PC-9 (cell line): ENCODE results near the gene KLK5. TPM values are rescaled to one million over a fixed set of nuclear protein-coding genes. Genes with fewer than 3 reads are reported as not detected.

Source experiments
- BruUV-seq: library from RNA; stranded (reverse); fragments of 400-500 nt; replicated peaks from 2 replicates; lab custom pipeline; 2021; lab: Mats Ljungman, UMichigan
- CTCF ChIA-PET: fragments of 300-600 bp; sonication (Branson Sonifier 250); formaldehyde crosslinking; loops from one replicate; lab custom pipeline; 2022; ENCODE audit warnings: antibody characterized with exemption; lab: Charles Lee
- POLR2A ChIA-PET: fragments of 300-600 bp; sonication (Branson Sonifier 250); formaldehyde crosslinking; loops from one replicate; lab custom pipeline; 2022; ENCODE audit warnings: antibody characterized with exemption; ENCODE audit not compliant: unreplicated experiment; lab: Charles Lee
- DNase-seq, 2 experiments: peaks; one replicate each; pipeline versions ENCODE4 v3.0.0 to v3.0.0-alpha.2; 2015 to 2022; ENCODE audit warnings: mixed read lengths in 1 of 2
- H2AFZ ChIP-seq: fragments of 200-600 bp; sonication (generic); 2 replicates; pipeline ENCODE4 v1.8.1; 2017; ENCODE audit warnings: antibody characterized with exemption
- H3F3A ChIP-seq: fragments of 200-600 bp; sonication (generic); 2 replicates; pipeline ENCODE4 v1.8.1; 2017; ENCODE audit warnings: antibody characterized with exemption, mild to moderate bottlenecking, low read depth; ENCODE audit not compliant: insufficient read depth
- H3K27ac ChIP-seq: fragments of 200-600 bp; sonication (generic); 2 replicates; pipeline ENCODE4 v1.6.1; 2016; ENCODE audit warnings: mixed run types
- H3K27me3 ChIP-seq: fragments of 200-600 bp; sonication (generic); 2 replicates; pipeline ENCODE4 v1.6.1; 2016; ENCODE audit warnings: low read depth, mixed run types; ENCODE audit not compliant: insufficient read depth
- H3K36me3 ChIP-seq: fragments of 200-600 bp; sonication (generic); 2 replicates; pipeline ENCODE4 v1.6.1; 2016; ENCODE audit warnings: low read depth, mixed run types
- H3K4me1 ChIP-seq: fragments of 200-600 bp; sonication (generic); replicated peaks from 2 replicates; pipeline ENCODE4 v1.6.1; 2016; ENCODE audit warnings: mixed run types; ENCODE audit not compliant: insufficient read depth
- H3K4me2 ChIP-seq: fragments of 200-600 bp; sonication (generic); 2 replicates; pipeline ENCODE4 v1.6.1; 2017; ENCODE audit warnings: mixed run types
- H3K4me3 ChIP-seq: fragments of 200-600 bp; sonication (generic); 2 replicates; pipeline ENCODE4 v1.6.1; 2016; ENCODE audit warnings: mixed run types
- H3K79me2 ChIP-seq: fragments of 200-600 bp; sonication (generic); 2 replicates; pipeline ENCODE4 v1.6.1; 2017; ENCODE audit warnings: low read depth, mixed run types
- H3K9me2 ChIP-seq: fragments of 200-600 bp; sonication (generic); 2 replicates; pipeline ENCODE4 v1.8.1; 2017; ENCODE audit warnings: mild to moderate bottlenecking; ENCODE audit not compliant: insufficient read depth
- H3K9me3 ChIP-seq: fragments of 200-600 bp; sonication (generic); 2 replicates; pipeline ENCODE4 v1.8.1; 2016; ENCODE audit warnings: low read depth; ENCODE audit not compliant: insufficient read depth
- H4K20me1 ChIP-seq: fragments of 200-600 bp; sonication (generic); 2 replicates; pipeline ENCODE4 v1.8.1; 2017; ENCODE audit not compliant: insufficient read depth
- EZH2 ChIP-seq: fragments of 200-600 bp; sonication (generic); IDR thresholded peaks from 2 replicates; pipeline ENCODE4 v1.8.0; 2017; ENCODE audit warnings: antibody characterized with exemption, low read depth
- intact Hi-C: fragments of 100-400 bp; cut with micrococcal nuclease; formaldehyde crosslinking; loops from one replicate; pipeline ENCODE4 v1.10.0; 2022; ENCODE audit not compliant: unreplicated experiment
- total RNA-seq: library from RNA; stranded (reverse); gene quantifications from 2 replicates; pipeline ENCODE4 v1.2.3, GENCODE V29; 2021
- TF ChIP-seq, protein P1 (sequence below): fragments of 200-600 bp; sonication (generic); conservative IDR thresholded peaks from 2 replicates; pipeline ENCODE4 v1.6.1; 2017; ENCODE audit warnings: mixed run types, antibody characterized with exemption, mild to moderate bottlenecking, moderate library complexity

KLK5 gene
- total RNA-seq, 1 experiment from 2014 or later: 405 TPM

DNA sequence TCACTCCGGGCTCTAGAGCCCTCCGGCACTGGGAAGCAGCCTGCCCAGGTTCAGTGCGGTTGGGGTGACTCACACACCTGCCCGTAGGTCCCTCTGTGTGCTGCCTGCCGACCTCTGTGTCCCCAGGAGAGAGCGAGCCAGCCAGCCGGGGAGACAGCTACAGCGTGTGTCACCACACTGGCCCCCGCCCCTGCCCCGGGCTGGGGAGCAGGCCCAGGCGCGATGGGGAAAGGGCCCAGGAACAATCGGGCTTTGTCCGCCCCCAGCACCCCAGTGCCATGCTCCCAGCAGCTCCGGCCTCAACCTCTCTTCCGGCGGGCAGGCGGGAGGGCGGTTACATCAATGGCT lies 16.5 kb upstream of the KLK5 start, which contains the start of gene KLK6:
KLK6 (minus strand) TSS at position 179 of the 348 bp plus-strand sequence. CDS start 1,487 bp downstream, outside the sequence.
- H4K20me1 ChIP-seq: no peaks in the 10 kb centered on the region
- H3K9me2 ChIP-seq: no peaks in the 10 kb centered on the region
- peak within 1 kb of the TSS; percentile 92 for H3K27ac ChIP-seq
- TF ChIP-seq, protein P1, sequence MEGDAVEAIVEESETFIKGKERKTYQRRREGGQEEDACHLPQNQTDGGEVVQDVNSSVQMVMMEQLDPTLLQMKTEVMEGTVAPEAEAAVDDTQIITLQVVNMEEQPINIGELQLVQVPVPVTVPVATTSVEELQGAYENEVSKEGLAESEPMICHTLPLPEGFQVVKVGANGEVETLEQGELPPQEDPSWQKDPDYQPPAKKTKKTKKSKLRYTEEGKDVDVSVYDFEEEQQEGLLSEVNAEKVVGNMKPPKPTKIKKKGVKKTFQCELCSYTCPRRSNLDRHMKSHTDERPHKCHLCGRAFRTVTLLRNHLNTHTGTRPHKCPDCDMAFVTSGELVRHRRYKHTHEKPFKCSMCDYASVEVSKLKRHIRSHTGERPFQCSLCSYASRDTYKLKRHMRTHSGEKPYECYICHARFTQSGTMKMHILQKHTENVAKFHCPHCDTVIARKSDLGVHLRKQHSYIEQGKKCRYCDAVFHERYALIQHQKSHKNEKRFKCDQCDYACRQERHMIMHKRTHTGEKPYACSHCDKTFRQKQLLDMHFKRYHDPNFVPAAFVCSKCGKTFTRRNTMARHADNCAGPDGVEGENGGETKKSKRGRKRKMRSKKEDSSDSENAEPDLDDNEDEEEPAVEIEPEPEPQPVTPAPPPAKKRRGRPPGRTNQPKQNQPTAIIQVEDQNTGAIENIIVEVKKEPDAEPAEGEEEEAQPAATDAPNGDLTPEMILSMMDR: no peak
- TF ChIP-seq EZH2: no peak
- peaks cover 64% of the 10 kb centered on the region for H3F3A ChIP-seq
- peak within 1 kb of the TSS; percentile 37; the same call in 1 of the 2 replicates for H2AFZ ChIP-seq
- H3K79me2 ChIP-seq: peaks cover 53% of the 10 kb centered on the region
- H3K4me2 ChIP-seq: peak within 1 kb of the TSS; percentile 89
- CTCF ChIA-PET: interaction anchor here (0.6 kb wide), 1 partner anchor 13 kb away, joined by 5 read pairs; no protein-coding TSS in a partner anchor
- H3K36me3 ChIP-seq: peaks cover 18% of the 10 kb centered on the region
- peaks cover 79% of the 10 kb centered on the region for H3K4me1 ChIP-seq
- POLR2A ChIA-PET: interaction anchor here (0.5 to 2.2 kb wide), 6 partner anchors 13 to 370 kb away, joined by 3 to 15 read pairs (median 6); partner anchors contain the start of gene KLK8
- no peaks in the 10 kb centered on the region for H3K9me3 ChIP-seq
- H3K27me3 ChIP-seq: no peaks in the 10 kb centered on the region
- intact Hi-C loops: loop anchor here (1.0 to 2.0 kb wide), 5 partner anchors 23 to 127 kb away; partner anchors contain the start of gene KLK8
- no TSS peak for BruUV-seq
- peak; percentile 97 to 99 for DNase-seq
- peak within 1 kb of the TSS; percentile 76 for H3K4me3 ChIP-seq

DNA sequence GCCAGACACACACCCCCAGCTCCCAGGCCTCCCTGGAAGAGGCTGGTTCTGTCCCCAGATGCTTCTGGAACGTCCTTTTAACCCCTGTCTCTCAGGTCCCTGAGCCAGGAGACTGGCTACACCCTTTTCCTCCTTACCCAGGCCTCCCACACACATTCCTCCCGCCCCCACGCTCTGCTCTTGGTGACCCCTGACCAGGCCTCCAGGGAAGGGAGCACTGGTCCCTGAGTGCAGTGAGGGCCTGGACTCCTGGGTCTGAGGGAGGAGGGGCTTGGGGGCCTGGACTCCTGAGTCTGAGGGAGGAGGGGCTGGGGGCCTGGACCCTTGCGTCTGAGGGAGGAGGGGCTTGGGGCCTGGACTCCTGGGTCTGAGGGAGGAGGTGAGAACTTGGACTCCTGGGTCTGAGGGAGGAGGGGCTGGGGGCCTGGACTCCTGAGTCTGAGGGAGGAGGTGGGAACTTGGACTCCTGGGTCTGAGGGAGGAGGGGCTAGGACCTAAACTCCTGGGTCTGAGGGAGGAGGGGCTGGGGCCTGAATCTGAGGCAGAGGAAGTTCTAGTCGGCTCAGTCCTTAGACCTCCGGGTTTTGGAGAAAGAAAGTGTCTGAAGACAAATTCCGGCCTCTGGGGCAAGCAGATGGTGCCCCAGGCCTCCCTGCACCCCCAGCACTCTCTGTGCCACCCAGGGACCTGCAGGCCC lies 16.0 kb upstream of the KLK5 start:
- Histone ChIP-seq H3K27ac (peak overlapping the region; percentile 92), H3K4me1 (peaks cover 74% of the 10 kb centered on the region), H3K4me2 (peak overlapping the region; percentile 89), H4K20me1 (no peaks in the 10 kb centered on the region; the same call in 1 of the 2 replicates), H3K9me2 (no peaks in the 10 kb centered on the region), H3K36me3 (peaks cover 23% of the 10 kb centered on the region), H2AFZ (peak overlapping the region; percentile 37; the same call in 1 of the 2 replicates), H3F3A (peaks cover 63% of the 10 kb centered on the region), H3K79me2 (peaks cover 58% of the 10 kb centered on the region), H3K4me3 (peak overlapping the region; percentile 76), H3K9me3 (no peaks in the 10 kb centered on the region), H3K27me3 (no peaks in the 10 kb centered on the region)
- peak; percentile 78 to 80 for DNase-seq
- no TSS peak for BruUV-seq
- intact Hi-C loops: loop anchor here (1.0 to 2.0 kb wide), 6 partner anchors 16 to 128 kb away; partner anchors contain the start of genes KLK5 and KLK8
- ChIA-PET CTCF (interaction anchor here (0.6 kb wide), 1 partner anchor 14 kb away, joined by 5 read pairs; no protein-coding TSS in a partner anchor), POLR2A (interaction anchor here (0.5 to 2.2 kb wide), 6 partner anchors 14 to 48 kb away, joined by 3 to 22 read pairs (median 8); partner anchors contain the start of gene KLK8)
- TF ChIP-seq EZH2: no peak
- TF ChIP-seq, protein P1: no peak

DNA sequence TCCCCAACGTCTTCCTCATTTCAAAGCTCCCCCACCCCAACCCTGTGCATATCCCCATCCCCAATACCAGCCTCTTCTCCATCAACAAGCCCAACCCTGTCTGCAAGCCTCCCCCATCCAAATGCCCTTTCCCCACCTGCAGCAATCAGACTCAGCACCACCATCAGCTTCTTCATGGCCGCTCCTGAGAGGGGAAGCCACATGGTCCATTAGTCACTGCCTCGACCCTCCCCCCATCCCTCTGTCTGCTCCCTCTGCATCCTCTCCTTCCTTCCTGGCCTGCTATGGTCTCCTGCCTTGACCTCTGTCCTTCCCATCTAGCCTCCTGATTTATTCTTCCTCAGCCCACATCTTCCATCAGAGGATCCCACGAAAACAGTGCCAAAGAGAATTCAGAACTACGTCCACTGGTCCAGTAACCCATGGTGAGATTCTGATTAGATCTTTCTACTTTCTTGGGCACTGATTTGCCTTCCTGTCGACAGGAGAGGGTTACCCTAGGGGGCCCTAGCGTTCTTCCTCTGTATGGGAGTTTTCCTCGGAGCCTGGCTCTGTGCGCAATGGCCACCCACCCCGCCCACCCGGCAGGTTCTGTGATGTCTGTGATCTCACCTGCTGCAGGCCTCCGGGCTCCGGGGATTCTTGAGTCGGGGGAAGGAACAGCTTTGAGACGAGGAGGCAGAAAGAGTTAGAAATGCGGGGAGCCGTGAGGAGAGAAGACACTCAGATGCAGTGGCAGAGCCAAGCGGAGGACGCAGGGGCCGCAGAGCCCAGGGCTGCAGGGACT lies 15.3 kb upstream of the KLK5 start:
- Histone ChIP-seq H3K9me3 (no peaks in the 10 kb centered on the region), H3K4me2 (peak overlapping the region; percentile 89), H4K20me1 (peaks cover 4% of the 10 kb centered on the region; the same call in 1 of the 2 replicates), H3F3A (peaks cover 63% of the 10 kb centered on the region), H3K4me3 (peak overlapping the region; percentile 76), H3K27me3 (no peaks in the 10 kb centered on the region), H3K4me1 (peaks cover 67% of the 10 kb centered on the region), H3K36me3 (peaks cover 30% of the 10 kb centered on the region), H3K27ac (peak overlapping the region; percentile 92), H3K79me2 (peaks cover 62% of the 10 kb centered on the region), H3K9me2 (no peaks in the 10 kb centered on the region), H2AFZ (peak overlapping the region; percentile 37)
- CTCF ChIA-PET: interaction anchor here (0.5 to 1.1 kb wide), 3 partner anchors 48 to 240 kb away, joined by 3 read pairs; no protein-coding TSS in a partner anchor
- BruUV-seq: TSS peak; percentile 9
- peak; percentile 47 to 70 for DNase-seq
- TF ChIP-seq EZH2: no peak
- TF ChIP-seq, protein P1: peak; percentile 52; the same call in 1 of the 2 replicates
- POLR2A ChIA-PET: interaction anchor here (0.5 to 2.2 kb wide), 7 partner anchors 15 to 44 kb away, joined by 3 to 34 read pairs (median 12); partner anchors contain the start of gene KLK8
- intact Hi-C loops: loop anchor here (1.0 to 2.0 kb wide), 2 partner anchors 15 to 129 kb away; partner anchors contain the start of gene KLK5
